ENCODE data around the gene SGK1. TPM values are rescaled to one million over a fixed set of nuclear protein-coding genes. Genes with fewer than 3 reads are reported as not detected.

SGK1 gene
- total and polyA plus RNA-seq, 5 donors from 2014 or later: 3.6 to 193 (median 4.1) TPM

DNA sequence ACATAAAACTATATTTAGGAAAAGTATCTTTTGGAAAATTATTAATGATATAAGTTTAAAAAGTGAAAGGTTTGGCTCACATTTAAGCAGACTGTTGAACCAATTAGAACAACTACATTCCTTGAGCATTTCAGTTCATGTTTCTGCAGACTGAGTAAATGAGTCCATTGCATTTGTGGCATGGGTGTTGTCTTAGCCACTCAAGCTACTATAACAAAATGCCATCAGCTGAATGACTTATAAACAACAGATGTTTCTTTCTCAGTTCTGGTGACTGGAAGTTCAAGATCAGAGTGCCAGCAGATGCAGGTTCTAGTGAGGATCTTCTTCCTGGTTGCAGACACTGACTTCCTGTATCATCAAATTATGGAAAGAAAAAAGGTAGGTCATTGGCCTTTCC lies 198.4 kb downstream of the SGK1 start:
- no peaks in the 10 kb centered on the region for H3K36me3 ChIP-seq (ENCODE audit: control insufficient read depth, insufficient read depth, low read length)
- H3K9me3 ChIP-seq (ENCODE audit: control insufficient read depth in 2 of 2, low read length in 2 of 2): no peaks in the 10 kb centered on the region
- no peaks in the 10 kb centered on the region for H3K36me3 Mint-ChIP-seq
- H3K27me3 Mint-ChIP-seq: peaks cover 26% of the 10 kb centered on the region
- H3K27me3 ChIP-seq (ENCODE audit: control insufficient read depth, insufficient read depth, low read length): no peaks in the 10 kb centered on the region
- no peak for ATAC-seq (ENCODE audit: low read depth in 2 of 2)
- no peak for DNase-seq
- no peak overlapping the region for H3K4me3 ChIP-seq (ENCODE audit: low read depth, low read length)
- H3K9me3 Mint-ChIP-seq: peaks cover 0 to 1% (median 0%) of the 10 kb centered on the region in 7 donors
- no peak overlapping the region for H3K4me3 Mint-ChIP-seq
- no peaks in the 10 kb centered on the region for H3K4me1 ChIP-seq (ENCODE audit: control insufficient read depth, insufficient read depth, low read length, poor library complexity, severe bottlenecking)
- no peak overlapping the region for H3K27ac Mint-ChIP-seq
- H3K4me1 Mint-ChIP-seq: no peaks in the 10 kb centered on the region
- H3K27ac ChIP-seq (ENCODE audit: insufficient read depth, low read length, poor library complexity, severe bottlenecking): no peak overlapping the region

Data from CD4-positive, CD25-positive, alpha-beta regulatory T cell (primary cell).